PC-3 (cell line): ENCODE results near the gene DOK5. TPM values are rescaled to one million over a fixed set of nuclear protein-coding genes. Genes with fewer than 3 reads are reported as not detected.

Experiments used
- ATAC-seq: fragments of 200-7000 bp; cut with Tn5 transposase; 2 replicates; pipeline ENCODE4 v1.9.1; 2020; ENCODE audit warnings: mild to moderate bottlenecking, moderate library complexity
- BruUV-seq: library from RNA; stranded (reverse); fragments of 400-500 nt; replicated peaks from 2 replicates; lab custom pipeline; 2021; lab: Mats Ljungman, UMichigan
- CTCF ChIA-PET: fragments of 300-600 bp; sonication (Branson Sonifier 250); formaldehyde crosslinking; loops from one replicate; lab custom pipeline; 2022; ENCODE audit warnings: antibody characterized with exemption; lab: Charles Lee
- POLR2A ChIA-PET: fragments of 300-600 bp; sonication (Branson Sonifier 250); formaldehyde crosslinking; loops from one replicate; lab custom pipeline; 2022; ENCODE audit warnings: antibody characterized with exemption; ENCODE audit not compliant: unreplicated experiment; lab: Charles Lee
- DNase-seq: peaks from one replicate; pipeline ENCODE4 v3.0.0-alpha.2; 2015
- H2AFZ ChIP-seq: fragments of 300-600 bp; sonication (generic); 2 replicates; pipeline ENCODE4 v1.6.0; 2016; ENCODE audit warnings: antibody characterized with exemption, low read length
- H3F3A ChIP-seq: fragments of 300-600 bp; sonication (generic); one replicate; pipeline ENCODE4 v1.6.0; 2017; ENCODE audit warnings: antibody characterized with exemption, low read length, control low read depth, mild to moderate bottlenecking; ENCODE audit not compliant: unreplicated experiment
- H3K27ac ChIP-seq: fragments of 300-600 bp; sonication (generic); 2 replicates; pipeline ENCODE4 v1.5.1; 2016; ENCODE audit warnings: mild to moderate bottlenecking, low read length
- H3K27me3 ChIP-seq: fragments of 300-600 bp; sonication (generic); 2 replicates; pipeline ENCODE4 v1.6.1; 2016; ENCODE audit warnings: low read length, mixed read lengths
- H3K36me3 ChIP-seq: fragments of 300-600 bp; sonication (generic); 2 replicates; pipeline ENCODE4 v1.6.1; 2016; ENCODE audit warnings: low read depth, mixed run types, low read length, mixed read lengths
- H3K4me1 ChIP-seq: fragments of 300-600 bp; sonication (generic); 2 replicates; pipeline ENCODE4 v1.5.1; 2016; ENCODE audit warnings: low read length; ENCODE audit not compliant: insufficient read depth
- H3K4me2 ChIP-seq: fragments of 300-600 bp; sonication (generic); 2 replicates; pipeline ENCODE4 v1.6.0; 2016; ENCODE audit warnings: low read length
- H3K4me3 ChIP-seq: fragments of 300-600 bp; sonication (generic); 2 replicates; pipeline ENCODE4 v1.5.1; 2016; ENCODE audit warnings: mild to moderate bottlenecking, low read length, mixed read lengths
- H3K79me2 ChIP-seq: fragments of 300-600 bp; sonication (generic); 2 replicates; pipeline ENCODE4 v1.6.1; 2017; ENCODE audit warnings: low read length, mixed read lengths
- H3K9ac ChIP-seq: fragments of 300-600 bp; sonication (generic); 2 replicates; pipeline ENCODE4 v1.6.0; 2016; ENCODE audit warnings: mild to moderate bottlenecking, low read length
- H3K9me2 ChIP-seq: fragments of 300-600 bp; sonication (generic); replicated peaks from 2 replicates; pipeline ENCODE4 v1.6.1; 2016; ENCODE audit warnings: mixed run types, low read length, mixed read lengths
- H3K9me3 ChIP-seq: fragments of 300-600 bp; sonication (generic); 2 replicates; pipeline ENCODE4 v1.6.1; 2016; ENCODE audit warnings: low read length, mixed read lengths
- H4K20me1 ChIP-seq: fragments of 300-600 bp; sonication (generic); 2 replicates; pipeline ENCODE4 v1.6.1; 2016; ENCODE audit warnings: low read length, mixed read lengths
- EZH2 ChIP-seq: fragments of 300-600 bp; sonication (generic); IDR thresholded peaks from one replicate; pipeline ENCODE4 v1.6.1; 2017; ENCODE audit warnings: antibody characterized with exemption, mild to moderate bottlenecking, low read length; ENCODE audit not compliant: unreplicated experiment
- EZH2phosphoT487 ChIP-seq: fragments of 300-600 bp; sonication (generic); IDR thresholded peaks from 2 replicates; pipeline ENCODE4 v1.6.1; 2018; ENCODE audit warnings: mild to moderate bottlenecking, antibody characterized with exemption, low read length, borderline replicate concordance
- intact Hi-C: fragments of 100-400 bp; cut with micrococcal nuclease; formaldehyde crosslinking; loops from 2 replicates; pipeline ENCODE4 v1.9.0; 2023
- total RNA-seq: library from RNA; depleted of rRNA; stranded (reverse); fragments of >200 nt; gene quantifications from 2 replicates; pipeline ENCODE4 v1.2.3, GENCODE V29; 2014
- TF ChIP-seq, protein P1 (sequence below): fragments of 300-600 bp; sonication (generic); conservative IDR thresholded peaks from 2 replicates; pipeline ENCODE4 v1.5.1; 2017; ENCODE audit warnings: antibody characterized with exemption, low read depth, mild to moderate bottlenecking, low read length

Gene DOK5
- total RNA-seq, 1 experiment from 2014 or later = not detected

DNA sequence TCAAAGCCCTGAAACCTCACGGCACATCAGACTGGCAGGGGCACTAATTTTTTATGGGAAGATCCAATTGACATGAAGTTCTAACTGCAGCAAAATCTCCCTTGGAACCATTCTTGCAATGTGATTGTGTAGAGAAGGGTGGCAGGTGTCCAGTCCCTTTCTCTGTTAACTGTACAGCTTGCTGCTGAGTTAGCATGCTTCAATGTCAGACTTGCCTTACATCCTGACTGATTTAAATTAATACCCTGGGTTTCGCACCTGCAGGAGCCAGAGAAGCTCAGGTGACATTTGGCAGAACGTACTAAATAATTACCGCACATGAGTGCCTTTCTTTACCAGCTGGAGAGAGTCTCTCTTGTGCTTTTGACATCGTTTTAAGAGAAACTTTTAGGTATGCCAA lies 123.0 kb downstream of the DOK5 start:
- H3K9me3 ChIP-seq = no peaks in the 10 kb centered on the region
- TF ChIP-seq EZH2phosphoT487 (no peak), EZH2 (no peak)
- TF ChIP-seq, protein P1, sequence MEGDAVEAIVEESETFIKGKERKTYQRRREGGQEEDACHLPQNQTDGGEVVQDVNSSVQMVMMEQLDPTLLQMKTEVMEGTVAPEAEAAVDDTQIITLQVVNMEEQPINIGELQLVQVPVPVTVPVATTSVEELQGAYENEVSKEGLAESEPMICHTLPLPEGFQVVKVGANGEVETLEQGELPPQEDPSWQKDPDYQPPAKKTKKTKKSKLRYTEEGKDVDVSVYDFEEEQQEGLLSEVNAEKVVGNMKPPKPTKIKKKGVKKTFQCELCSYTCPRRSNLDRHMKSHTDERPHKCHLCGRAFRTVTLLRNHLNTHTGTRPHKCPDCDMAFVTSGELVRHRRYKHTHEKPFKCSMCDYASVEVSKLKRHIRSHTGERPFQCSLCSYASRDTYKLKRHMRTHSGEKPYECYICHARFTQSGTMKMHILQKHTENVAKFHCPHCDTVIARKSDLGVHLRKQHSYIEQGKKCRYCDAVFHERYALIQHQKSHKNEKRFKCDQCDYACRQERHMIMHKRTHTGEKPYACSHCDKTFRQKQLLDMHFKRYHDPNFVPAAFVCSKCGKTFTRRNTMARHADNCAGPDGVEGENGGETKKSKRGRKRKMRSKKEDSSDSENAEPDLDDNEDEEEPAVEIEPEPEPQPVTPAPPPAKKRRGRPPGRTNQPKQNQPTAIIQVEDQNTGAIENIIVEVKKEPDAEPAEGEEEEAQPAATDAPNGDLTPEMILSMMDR = no peak
- H2AFZ ChIP-seq = no peak overlapping the region
- no TSS peak for BruUV-seq
- ChIA-PET CTCF (no interaction called here), POLR2A (no interaction called here)
- H3F3A ChIP-seq = no peaks in the 10 kb centered on the region
- no peaks in the 10 kb centered on the region for H3K36me3 ChIP-seq
- no peak for DNase-seq
- H3K4me3 ChIP-seq = no peak overlapping the region
- H3K4me1 ChIP-seq = no peaks in the 10 kb centered on the region
- peaks cover 14% of the 10 kb centered on the region; the same call in 1 of the 2 replicates for H3K27me3 ChIP-seq
- H3K9ac ChIP-seq = no peak overlapping the region
- no peak overlapping the region for H3K4me2 ChIP-seq
- no peak for ATAC-seq
- H3K27ac ChIP-seq = no peak overlapping the region
- no peaks in the 10 kb centered on the region for H3K9me2 ChIP-seq
- no peaks in the 10 kb centered on the region for H4K20me1 ChIP-seq
- H3K79me2 ChIP-seq = no peaks in the 10 kb centered on the region
- intact Hi-C loops = no loop called here

DNA sequence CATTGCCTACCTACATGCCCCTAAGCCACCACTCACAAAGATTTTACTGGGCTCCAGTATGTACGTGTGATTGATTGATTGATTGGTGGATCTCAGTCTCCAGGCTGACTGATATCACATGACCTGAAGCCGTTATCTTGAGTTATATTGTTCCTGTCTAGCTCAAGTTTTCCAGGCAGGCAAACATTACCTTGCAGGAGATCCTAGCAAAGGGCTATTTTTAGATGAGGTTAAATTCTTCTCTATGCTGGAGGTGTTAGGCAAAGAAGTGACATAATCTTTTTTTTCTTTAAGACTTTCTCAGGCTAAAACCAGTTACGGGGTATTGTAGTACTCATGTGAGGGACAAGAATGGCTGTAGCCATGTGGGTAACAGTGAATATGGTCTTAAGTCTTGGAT lies 125.2 kb downstream of the DOK5 start:
- Histone ChIP-seq H3K9me3 (no peaks in the 10 kb centered on the region), H3F3A (no peaks in the 10 kb centered on the region), H3K9ac (no peak overlapping the region), H3K79me2 (no peaks in the 10 kb centered on the region), H3K4me3 (no peak overlapping the region), H3K36me3 (no peaks in the 10 kb centered on the region), H3K4me1 (no peaks in the 10 kb centered on the region), H3K27ac (no peak overlapping the region), H2AFZ (no peak overlapping the region), H3K4me2 (no peak overlapping the region), H3K9me2 (no peaks in the 10 kb centered on the region), H3K27me3 (peaks cover 25% of the 10 kb centered on the region; the same call in 1 of the 2 replicates), H4K20me1 (no peaks in the 10 kb centered on the region)
- intact Hi-C loops = no loop called here
- TF ChIP-seq, protein P1 = no peak
- no peak for TF ChIP-seq EZH2phosphoT487
- CTCF ChIA-PET = no interaction called here
- POLR2A ChIA-PET = no interaction called here
- DNase-seq (no peak), ATAC-seq (no peak)
- BruUV-seq = no TSS peak

DNA sequence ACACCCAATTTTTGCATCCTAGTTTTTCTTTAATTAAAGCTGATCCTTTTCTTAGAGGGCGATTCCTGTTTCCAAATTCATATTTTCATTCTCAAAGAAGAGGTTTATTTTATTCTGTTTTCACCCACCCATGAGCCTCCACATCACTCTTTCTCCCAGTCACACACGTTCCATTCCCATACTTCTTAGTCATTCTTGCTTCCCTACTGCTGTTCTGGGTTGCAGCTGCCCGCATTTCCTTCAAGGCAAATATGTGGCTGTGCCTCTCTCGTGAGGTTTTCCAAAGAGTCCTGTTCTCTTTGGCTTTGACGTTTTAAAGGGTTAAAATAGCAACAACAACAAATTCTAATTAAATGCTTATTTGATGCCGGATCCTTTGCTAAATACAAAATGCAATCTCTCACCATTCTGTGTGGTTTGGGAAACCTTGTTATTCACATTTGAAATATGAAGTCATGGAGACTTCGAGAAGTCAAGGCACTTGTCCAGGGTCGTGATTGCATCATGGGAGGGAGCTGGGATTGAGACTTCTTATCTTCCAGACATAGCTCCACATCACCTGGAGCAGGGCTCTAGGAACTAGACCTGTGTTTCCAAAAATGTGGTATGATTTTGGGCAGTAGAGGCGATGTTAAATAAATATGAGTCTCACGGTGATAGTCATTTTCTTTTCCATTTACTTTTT lies 126.6 kb downstream of the DOK5 start:
- H3K9ac ChIP-seq = no peak overlapping the region
- intact Hi-C loops = no loop called here
- H4K20me1 ChIP-seq = no peaks in the 10 kb centered on the region
- H3K4me3 ChIP-seq = no peak overlapping the region
- BruUV-seq = no TSS peak
- ChIA-PET CTCF (no interaction called here), POLR2A (no interaction called here)
- no peak overlapping the region for H3K27ac ChIP-seq
- no peaks in the 10 kb centered on the region for H3K36me3 ChIP-seq
- no peaks in the 10 kb centered on the region for H3F3A ChIP-seq
- DNase-seq = no peak
- no peak overlapping the region for H2AFZ ChIP-seq
- H3K4me1 ChIP-seq = no peaks in the 10 kb centered on the region
- ATAC-seq = no peak
- H3K4me2 ChIP-seq = no peak overlapping the region
- no peaks in the 10 kb centered on the region for H3K9me3 ChIP-seq
- H3K79me2 ChIP-seq = no peaks in the 10 kb centered on the region
- no peaks in the 10 kb centered on the region for H3K9me2 ChIP-seq
- TF ChIP-seq EZH2 (no peak), EZH2phosphoT487 (no peak)
- TF ChIP-seq, protein P1 = no peak
- peaks cover 25% of the 10 kb centered on the region; the same call in 1 of the 2 replicates for H3K27me3 ChIP-seq
